DOHH2 (cell line): ENCODE measurements around the gene TMEM161A.
A peak's percentile ranks its signal among the peaks of the same experiment; 100 is the strongest.
"Not testable (repeated sequence)": the region's sequence is repeated elsewhere in the genome, so short reads cannot be mapped to it uniquely, and the experiment has no call there.

Experiments
- H3F3A ChIP-seq: fragments of 200-600 bp; sonication (generic), shearing (Covaris generic); 2 replicates; pipeline ENCODE4 v1.6.0; 2016; ENCODE audit warnings: antibody characterized with exemption, mild to moderate bottlenecking; ENCODE audit not compliant: control insufficient read depth, insufficient read depth
- H3K27ac ChIP-seq: fragments of 200-600 bp; sonication (generic); 2 replicates; pipeline ENCODE4 v1.5.1; 2014; ENCODE audit warnings: low read depth, mild to moderate bottlenecking, low read length, moderate library complexity
- H3K27me3 ChIP-seq: fragments of 200-600 bp; sonication (generic); 2 replicates; pipeline ENCODE4 v1.6.1; 2014; ENCODE audit warnings: mild to moderate bottlenecking, low read length, mixed read lengths; ENCODE audit not compliant: control insufficient read depth
- H3K36me3 ChIP-seq: fragments of 200-600 bp; sonication (generic); 2 replicates; pipeline ENCODE4 v1.6.1; 2014; ENCODE audit warnings: mild to moderate bottlenecking, low read length, moderate library complexity, mixed read lengths; ENCODE audit not compliant: control insufficient read depth
- H3K4me1 ChIP-seq: fragments of 200-600 bp; sonication (generic); 2 replicates; pipeline ENCODE4 v1.6.1; 2014; ENCODE audit warnings: mild to moderate bottlenecking, low read length, mixed read lengths; ENCODE audit not compliant: control insufficient read depth
- H3K4me2 ChIP-seq: fragments of 200-600 bp; sonication (generic); 2 replicates; pipeline ENCODE4 v1.6.0; 2014; ENCODE audit warnings: mild to moderate bottlenecking, low read length, moderate library complexity
- H3K4me3 ChIP-seq: fragments of 200-600 bp; sonication (generic); 2 replicates; pipeline ENCODE4 v1.5.1; 2014; ENCODE audit warnings: mild to moderate bottlenecking, low read length, mixed read lengths
- H3K79me2 ChIP-seq: fragments of 200-600 bp; sonication (generic); 2 replicates; pipeline ENCODE4 v1.6.1; 2014; ENCODE audit warnings: mild to moderate bottlenecking, low read length, mixed read lengths; ENCODE audit not compliant: control insufficient read depth
- H3K9me2 ChIP-seq: fragments of 200-600 bp; sonication (generic); replicated peaks from 2 replicates; pipeline ENCODE4 v1.6.1; 2014; ENCODE audit warnings: mild to moderate bottlenecking, low read length, mixed read lengths; ENCODE audit not compliant: control insufficient read depth
- H3K9me3 ChIP-seq: fragments of 200-600 bp; sonication (generic); 2 replicates; pipeline ENCODE4 v1.6.1; 2014; ENCODE audit warnings: antibody characterized with exemption, low read length, mixed read lengths; ENCODE audit not compliant: control insufficient read depth, insufficient read depth
- H4K20me1 ChIP-seq: fragments of 200-600 bp; sonication (generic); 2 replicates; pipeline ENCODE4 v1.6.0; 2014; ENCODE audit warnings: low read depth, mild to moderate bottlenecking, antibody characterized with exemption, low read length, moderate library complexity; ENCODE audit not compliant: control insufficient read depth, insufficient read depth
- EZH2phosphoT487 ChIP-seq: fragments of 200-600 bp; sonication (generic); IDR thresholded peaks from 2 replicates; pipeline ENCODE4 v1.6.1; 2017; ENCODE audit warnings: borderline replicate concordance, mild to moderate bottlenecking, antibody characterized with exemption, low read length, moderate library complexity, mixed read lengths
- TF ChIP-seq, protein P1 (sequence below): fragments of 200-600 bp; sonication (generic); IDR thresholded peaks from one replicate; pipeline ENCODE4 v1.5.1; 2014; ENCODE audit warnings: antibody characterized with exemption, mild to moderate bottlenecking, low read depth, low read length; ENCODE audit not compliant: poor library complexity, severe bottlenecking

Gene TMEM161A

DNA sequence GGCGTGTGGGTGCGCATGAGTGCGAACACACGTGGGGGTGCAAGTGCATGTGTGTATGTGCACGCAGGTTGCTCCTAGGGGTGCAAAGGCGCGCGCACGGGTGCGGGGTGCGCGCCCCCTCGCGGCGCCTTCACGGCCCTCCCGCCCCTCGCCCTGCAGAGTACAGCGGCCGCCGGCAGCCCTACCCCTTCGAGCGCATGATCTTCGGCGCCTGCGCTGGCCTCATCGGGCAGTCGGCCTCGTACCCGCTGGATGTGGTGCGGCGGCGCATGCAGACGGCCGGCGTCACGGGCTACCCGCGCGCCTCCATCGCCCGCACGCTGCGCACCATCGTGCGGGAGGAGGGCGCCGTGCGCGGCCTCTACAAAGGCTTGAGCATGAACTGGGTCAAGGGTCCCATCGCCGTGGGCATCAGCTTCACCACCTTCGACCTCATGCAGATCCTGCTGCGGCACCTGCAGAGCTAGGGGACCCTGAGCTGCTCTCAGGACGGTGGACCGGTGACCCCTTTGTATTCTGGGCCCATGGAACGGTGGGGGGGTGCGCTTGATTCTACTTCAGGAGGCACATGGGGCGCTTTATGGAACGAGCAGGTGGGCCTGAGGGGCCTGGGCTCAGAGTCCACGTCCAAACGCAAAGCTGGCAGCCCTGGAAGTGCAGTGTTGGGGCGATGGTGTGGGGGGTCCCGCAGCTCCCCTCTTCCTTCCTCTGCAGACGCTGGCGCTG is 27.7 kb downstream of the TMEM161A start:
- no peak overlapping the region for H3K4me2 ChIP-seq
- no peaks in the 10 kb centered on the region for H3K27me3 ChIP-seq
- H3K4me1 ChIP-seq, result no peaks in the 10 kb centered on the region
- H3K9me3 ChIP-seq, result no peaks in the 10 kb centered on the region
- no peaks in the 10 kb centered on the region for H4K20me1 ChIP-seq
- H3K27ac ChIP-seq, result no peak overlapping the region
- H3K36me3 ChIP-seq, result no peaks in the 10 kb centered on the region
- no peaks in the 10 kb centered on the region for H3K9me2 ChIP-seq
- TF ChIP-seq EZH2phosphoT487, result no peak
- TF ChIP-seq, protein P1, sequence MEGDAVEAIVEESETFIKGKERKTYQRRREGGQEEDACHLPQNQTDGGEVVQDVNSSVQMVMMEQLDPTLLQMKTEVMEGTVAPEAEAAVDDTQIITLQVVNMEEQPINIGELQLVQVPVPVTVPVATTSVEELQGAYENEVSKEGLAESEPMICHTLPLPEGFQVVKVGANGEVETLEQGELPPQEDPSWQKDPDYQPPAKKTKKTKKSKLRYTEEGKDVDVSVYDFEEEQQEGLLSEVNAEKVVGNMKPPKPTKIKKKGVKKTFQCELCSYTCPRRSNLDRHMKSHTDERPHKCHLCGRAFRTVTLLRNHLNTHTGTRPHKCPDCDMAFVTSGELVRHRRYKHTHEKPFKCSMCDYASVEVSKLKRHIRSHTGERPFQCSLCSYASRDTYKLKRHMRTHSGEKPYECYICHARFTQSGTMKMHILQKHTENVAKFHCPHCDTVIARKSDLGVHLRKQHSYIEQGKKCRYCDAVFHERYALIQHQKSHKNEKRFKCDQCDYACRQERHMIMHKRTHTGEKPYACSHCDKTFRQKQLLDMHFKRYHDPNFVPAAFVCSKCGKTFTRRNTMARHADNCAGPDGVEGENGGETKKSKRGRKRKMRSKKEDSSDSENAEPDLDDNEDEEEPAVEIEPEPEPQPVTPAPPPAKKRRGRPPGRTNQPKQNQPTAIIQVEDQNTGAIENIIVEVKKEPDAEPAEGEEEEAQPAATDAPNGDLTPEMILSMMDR, result peak; percentile 57
- H3K79me2 ChIP-seq, result no peaks in the 10 kb centered on the region
- no peaks in the 10 kb centered on the region for H3F3A ChIP-seq
- H3K4me3 ChIP-seq, result no peak overlapping the region

- no peaks in the 10 kb centered on the region for H3K27me3 ChIP-seq
- no peaks in the 10 kb centered on the region for H3K9me3 ChIP-seq
- no peaks in the 10 kb centered on the region for H4K20me1 ChIP-seq
- no peaks in the 10 kb centered on the region for H3K9me2 ChIP-seq
- TF ChIP-seq EZH2phosphoT487, result no peak
- TF ChIP-seq, protein P1, result no peak
- no peak overlapping the region for H3K27ac ChIP-seq
- no peak overlapping the region for H3K4me2 ChIP-seq
- no peaks in the 10 kb centered on the region for H3K79me2 ChIP-seq
- no peaks in the 10 kb centered on the region for H3K36me3 ChIP-seq
- no peaks in the 10 kb centered on the region for H3F3A ChIP-seq
- no peaks in the 10 kb centered on the region for H3K4me1 ChIP-seq
- H3K4me3 ChIP-seq, result no peak overlapping the region
Measured at GRCh38 chr19:19109601-19110000, 28.7 kb downstream of the TMEM161A start.

DNA sequence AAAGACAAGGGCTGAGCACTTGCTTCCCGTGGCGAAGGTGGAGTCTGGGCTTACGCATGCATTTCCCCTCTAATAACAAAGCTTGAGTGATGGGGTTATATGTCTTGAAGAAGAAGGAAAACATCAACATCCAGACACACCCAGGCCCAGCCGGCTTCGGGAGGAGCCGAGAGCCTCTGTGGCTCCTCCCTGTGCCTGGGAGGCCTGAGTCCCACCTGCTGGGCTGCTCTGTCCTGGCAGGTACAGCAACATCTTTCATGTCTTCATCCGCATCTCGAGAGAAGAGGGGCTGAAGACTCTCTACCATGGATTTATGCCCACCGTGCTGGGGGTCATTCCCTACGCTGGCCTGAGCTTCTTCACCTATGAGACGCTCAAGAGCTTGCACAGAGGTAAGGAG is 30.6 kb downstream of the TMEM161A start:
- Histone ChIP-seq H3F3A (no peaks in the 10 kb centered on the region), H3K4me1 (no peaks in the 10 kb centered on the region), H3K27me3 (no peaks in the 10 kb centered on the region), H3K9me2 (no peaks in the 10 kb centered on the region), H4K20me1 (no peaks in the 10 kb centered on the region), H3K79me2 (no peaks in the 10 kb centered on the region), H3K4me3 (no peak overlapping the region), H3K36me3 (no peaks in the 10 kb centered on the region), H3K4me2 (no peak overlapping the region), H3K27ac (no peak overlapping the region), H3K9me3 (no peaks in the 10 kb centered on the region)
- no peak for TF ChIP-seq EZH2phosphoT487
- TF ChIP-seq, protein P1, result no peak

DNA sequence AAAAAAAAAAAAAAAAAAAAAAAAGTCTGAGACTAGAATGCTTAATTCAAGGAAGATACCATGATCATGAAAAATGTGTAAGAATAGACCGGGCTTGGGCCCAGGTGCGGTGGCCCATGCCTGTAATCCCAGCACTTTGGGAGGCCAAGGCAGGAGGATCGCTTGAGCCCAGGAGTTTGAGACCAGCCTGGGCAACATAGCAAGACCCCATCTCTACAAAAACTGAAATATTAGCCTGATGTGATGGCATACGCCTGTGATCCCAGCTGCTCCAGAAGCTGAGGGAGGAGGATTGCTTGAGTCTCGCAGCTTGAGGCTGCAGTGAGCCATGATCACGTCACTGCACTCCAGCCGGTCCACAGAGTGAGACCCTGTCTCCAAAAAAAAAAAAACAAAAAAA is 31.3 kb downstream of the TMEM161A start:
- not testable (repeated sequence) for H3K36me3 ChIP-seq, H3K27me3 ChIP-seq, H3K9me2 ChIP-seq, H3K4me3 ChIP-seq, H3K27ac ChIP-seq, H3K9me3 ChIP-seq, H3K4me1 ChIP-seq, H3K79me2 ChIP-seq, H3K4me2 ChIP-seq, H3F3A ChIP-seq, H4K20me1 ChIP-seq
